NT2/D1 (cell line): ENCODE measurements around the gene ANTXRL.
"Not testable (repeated sequence)": the region's sequence is repeated elsewhere in the genome, so short reads cannot be mapped to it uniquely, and the experiment has no call there.

Experiments used
- DNase-seq: peaks from one replicate; pipeline ENCODE4 v3.0.0-alpha.2; 2011; ENCODE audit warnings: low read depth, low spot score
- H3K27me3 ChIP-seq: 2 replicates; pipeline ENCODE4 v1.6.0; 2011; ENCODE audit warnings: mild to moderate bottlenecking; ENCODE audit not compliant: insufficient read length, insufficient read depth
- H3K36me3 ChIP-seq: 2 replicates; pipeline ENCODE4 v1.6.1; 2011; ENCODE audit warnings: mild to moderate bottlenecking, low read length, mixed read lengths; ENCODE audit not compliant: insufficient read depth, insufficient read length
- H3K4me1 ChIP-seq: 2 replicates; pipeline ENCODE4 v1.5.1; 2011; ENCODE audit not compliant: insufficient read depth, insufficient read length
- H3K4me3 ChIP-seq: 2 replicates; pipeline ENCODE4 v1.5.1; 2011; ENCODE audit warnings: low read depth; ENCODE audit not compliant: insufficient read length
- H3K9ac ChIP-seq: 2 replicates; pipeline ENCODE4 v1.6.0; 2011; ENCODE audit warnings: low read depth; ENCODE audit not compliant: insufficient read length
- H3K9me3 ChIP-seq: 2 replicates; pipeline ENCODE4 v1.5.1; 2011; ENCODE audit warnings: mild to moderate bottlenecking, low read length; ENCODE audit not compliant: insufficient read depth
- SUZ12 ChIP-seq: IDR thresholded peaks from 2 replicates; pipeline ENCODE4 v1.6.1; 2011; ENCODE audit not compliant: insufficient read length, insufficient read depth; ENCODE audit errors: extremely low read depth
- YY1 ChIP-seq: IDR thresholded peaks from 2 replicates; pipeline ENCODE4 v1.6.1; 2011; ENCODE audit not compliant: insufficient read length, insufficient read depth
- ZNF274 ChIP-seq: IDR thresholded peaks from 2 replicates; pipeline ENCODE4 v1.6.1; 2011; ENCODE audit warnings: mild to moderate bottlenecking, low read depth, low read length

The ANTXRL gene

GRCh38 chr10:46270086-46270811 lies 16.5 kb upstream of the ANTXRL start:
- no peak for DNase-seq
- no peaks in the 10 kb centered on the region for H3K27me3 ChIP-seq
- TF ChIP-seq YY1 = no peak
- TF ChIP-seq ZNF274 = no peak
- no peak for TF ChIP-seq SUZ12
- H3K9me3 ChIP-seq = no peaks in the 10 kb centered on the region
- H3K4me3 ChIP-seq = no peak overlapping the region
- no peaks in the 10 kb centered on the region for H3K36me3 ChIP-seq
- H3K4me1 ChIP-seq = no peaks in the 10 kb centered on the region
- H3K9ac ChIP-seq = no peak overlapping the region

GRCh38 chr10:46270963-46271530 lies 15.8 kb upstream of the ANTXRL start:
- H3K9me3 ChIP-seq, H3K4me3 ChIP-seq, DNase-seq, H3K9ac ChIP-seq, H3K36me3 ChIP-seq, H3K4me1 ChIP-seq, H3K27me3 ChIP-seq: not testable (repeated sequence)

- H3K4me1 ChIP-seq, H3K36me3 ChIP-seq, H3K4me3 ChIP-seq, H3K27me3 ChIP-seq, H3K9me3 ChIP-seq, DNase-seq, H3K9ac ChIP-seq: not testable (repeated sequence)
Measured at GRCh38 chr10:46271795-46272499, 14.8 kb upstream of the ANTXRL start.

- no peak overlapping the region for H3K9ac ChIP-seq
- no peaks in the 10 kb centered on the region for H3K4me1 ChIP-seq
- no peak for DNase-seq
- no peaks in the 10 kb centered on the region for H3K9me3 ChIP-seq
- TF ChIP-seq YY1 (no peak), ZNF274 (no peak), SUZ12 (no peak)
- no peaks in the 10 kb centered on the region for H3K27me3 ChIP-seq
- no peaks in the 10 kb centered on the region for H3K36me3 ChIP-seq
- no peak overlapping the region for H3K4me3 ChIP-seq
Measured at GRCh38 chr10:46272863-46273415, 13.9 kb upstream of the ANTXRL start.

GRCh38 chr10:46273506-46274477 lies 13.0 kb upstream of the ANTXRL start:
- Histone ChIP-seq H3K27me3 (no peaks in the 10 kb centered on the region), H3K36me3 (no peaks in the 10 kb centered on the region), H3K9ac (no peak overlapping the region), H3K4me1 (no peaks in the 10 kb centered on the region), H3K9me3 (no peaks in the 10 kb centered on the region), H3K4me3 (no peak overlapping the region)
- TF ChIP-seq ZNF274 = no peak
- no peak for TF ChIP-seq SUZ12
- TF ChIP-seq YY1 = no peak
- DNase-seq = no peak

- TF ChIP-seq ZNF274 = no peak
- no peak for TF ChIP-seq YY1
- TF ChIP-seq SUZ12 = no peak
- DNase-seq = no peak
- no peaks in the 10 kb centered on the region for H3K4me1 ChIP-seq
- no peak overlapping the region for H3K9ac ChIP-seq
- no peaks in the 10 kb centered on the region for H3K9me3 ChIP-seq
- H3K27me3 ChIP-seq = peaks cover 13% of the 10 kb centered on the region
- H3K4me3 ChIP-seq = no peak overlapping the region
- no peaks in the 10 kb centered on the region for H3K36me3 ChIP-seq
Measured at GRCh38 chr10:46277840-46278239, 9.0 kb upstream of the ANTXRL start.

GRCh38 chr10:46282421-46282831 lies 4.4 kb upstream of the ANTXRL start:
- H3K9me3 ChIP-seq, H3K36me3 ChIP-seq, H3K4me1 ChIP-seq, DNase-seq: not testable (repeated sequence)
- Histone ChIP-seq H3K27me3 (peaks cover 25% of the 10 kb centered on the region), H3K9ac (peak overlapping the region; percentile 50), H3K4me3 (peak overlapping the region; percentile 40)
